Activated T-cell treated with anti-CD3 and anti-CD28 coated beads, Interleukin-2, amount 50 U/mL, for 4 hours (primary cell): ENCODE data around the gene HIRA. TPM values are rescaled to one million over a fixed set of nuclear protein-coding genes. Genes with fewer than 3 reads are reported as not detected.

ENCODE experiments used
- ATAC-seq, 2 donors: fragments of 200-7000 bp; cut with Tn5 transposase; one replicate each; pipeline ENCODE4 v1.10.0; 2021
- DNase-seq: peaks from one replicate; pipeline ENCODE4 v3.0.0-alpha.2; 2020
- H3K27me3 Mint-ChIP-seq: one replicate; pipeline ENCODE4 v1.8.0; 2021; ENCODE audit warnings: low read depth, mixed read lengths
- H3K36me3 Mint-ChIP-seq: one replicate; pipeline ENCODE4 v1.8.0; 2022; ENCODE audit warnings: mixed read lengths; ENCODE audit not compliant: insufficient read depth
- H3K4me1 Mint-ChIP-seq: one replicate; pipeline ENCODE4 v1.8.0; 2021; ENCODE audit warnings: low read depth, mixed read lengths
- H3K4me3 Mint-ChIP-seq: one replicate; pipeline ENCODE4 v1.8.0; 2021; ENCODE audit warnings: mild to moderate bottlenecking, moderate library complexity, mixed read lengths
- H3K9me3 Mint-ChIP-seq: one replicate; pipeline ENCODE4 v1.8.0; 2021; ENCODE audit warnings: mixed read lengths
- total RNA-seq, 3 donors: library from RNA; stranded (reverse); gene quantifications; one replicate each; pipeline ENCODE4 v1.2.1, GENCODE V29; 2021

HIRA gene
- total RNA-seq, 3 donors from 2014 or later = 36.8 to 41.4 (median 38.2) TPM

- Mint-ChIP-seq H3K36me3 (peaks cover 53% of the 10 kb centered on the region), H3K9me3 (no peaks in the 10 kb centered on the region), H3K4me3 (no peak overlapping the region), H3K4me1 (no peaks in the 10 kb centered on the region), H3K27me3 (no peaks in the 10 kb centered on the region)
- DNase-seq = no peak
- ATAC-seq = no peak
These were observed 30.7 kb downstream of the HIRA start for GRCh38 chr22:19400881-19401280.

GRCh38 chr22:19398652-19399051 is 32.9 kb downstream of the HIRA start:
- Mint-ChIP-seq H3K27me3 (no peaks in the 10 kb centered on the region), H3K4me1 (no peaks in the 10 kb centered on the region), H3K9me3 (no peaks in the 10 kb centered on the region), H3K4me3 (no peak overlapping the region), H3K36me3 (peaks cover 49% of the 10 kb centered on the region)
- DNase-seq = no peak
- ATAC-seq = no peak

GRCh38 chr22:19398206-19398605 is 33.3 kb downstream of the HIRA start:
- H3K36me3 Mint-ChIP-seq = peaks cover 50% of the 10 kb centered on the region
- no peaks in the 10 kb centered on the region for H3K27me3 Mint-ChIP-seq
- H3K9me3 Mint-ChIP-seq = no peaks in the 10 kb centered on the region
- no peak for DNase-seq
- H3K4me1 Mint-ChIP-seq = no peaks in the 10 kb centered on the region
- H3K4me3 Mint-ChIP-seq = no peak overlapping the region
- ATAC-seq = no peak

DNA sequence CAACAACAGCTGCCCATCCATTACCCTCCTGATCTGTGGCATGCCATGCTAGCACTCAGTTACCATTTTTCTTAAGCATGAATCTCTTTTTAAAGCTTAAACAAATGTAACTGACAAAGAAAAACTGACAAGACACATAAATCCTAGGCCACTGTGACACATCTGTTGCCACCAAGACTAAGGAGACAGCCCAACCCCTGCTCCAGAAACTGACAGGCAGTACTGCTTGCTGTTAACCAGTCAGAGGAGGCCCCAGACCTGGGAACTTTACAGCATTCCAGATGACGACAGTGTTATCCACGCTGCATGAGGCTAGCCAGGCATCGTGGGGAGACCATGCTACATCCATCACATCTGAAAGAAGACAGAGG is 33.8 kb downstream of the HIRA start:
- Mint-ChIP-seq H3K36me3 (peaks cover 52% of the 10 kb centered on the region), H3K4me1 (no peaks in the 10 kb centered on the region), H3K4me3 (no peak overlapping the region), H3K27me3 (no peaks in the 10 kb centered on the region), H3K9me3 (no peaks in the 10 kb centered on the region)
- DNase-seq (no peak), ATAC-seq (no peak)

DNA sequence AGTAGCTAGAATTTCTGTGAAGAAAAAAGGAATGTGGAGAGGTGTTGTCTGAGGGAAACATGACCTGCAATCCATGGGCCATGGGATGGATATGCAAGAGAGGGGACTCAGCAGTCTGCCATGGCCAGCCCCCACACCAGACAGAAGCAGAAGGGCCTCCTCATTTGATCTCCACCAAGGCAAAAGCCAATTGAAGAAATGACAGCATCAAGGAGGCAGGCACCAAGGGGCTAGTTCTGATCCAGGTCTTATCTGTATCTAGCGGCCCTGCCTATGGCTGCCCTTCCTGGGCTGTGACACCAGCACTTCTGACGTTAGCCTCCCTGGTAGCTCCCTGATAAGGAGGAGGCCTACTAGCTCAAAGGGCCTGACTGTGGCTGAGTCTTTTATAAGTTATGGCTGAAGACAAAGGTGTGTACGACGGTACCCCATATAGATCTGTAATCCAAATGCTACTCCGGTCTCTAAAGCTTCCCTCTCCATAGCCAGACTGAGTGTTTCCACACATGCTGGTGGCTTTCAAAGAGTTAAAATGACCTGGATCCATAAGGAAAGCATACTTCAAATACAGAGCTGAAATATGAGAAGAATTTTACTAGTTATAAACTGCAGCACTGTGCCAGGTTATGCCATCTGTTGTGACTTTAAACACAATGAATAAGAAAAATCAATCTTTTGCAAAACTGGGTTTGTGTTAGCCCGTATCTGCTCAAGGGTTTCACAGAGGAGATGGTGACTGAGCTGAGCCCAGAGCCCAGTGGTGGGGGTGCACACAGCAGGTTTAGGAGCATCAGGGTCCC is 34.4 kb downstream of the HIRA start:
- DNase-seq (no peak), ATAC-seq (no peak)
- Mint-ChIP-seq H3K27me3 (no peaks in the 10 kb centered on the region), H3K9me3 (no peaks in the 10 kb centered on the region), H3K4me3 (no peak overlapping the region), H3K36me3 (peaks cover 55% of the 10 kb centered on the region), H3K4me1 (no peaks in the 10 kb centered on the region)

DNA sequence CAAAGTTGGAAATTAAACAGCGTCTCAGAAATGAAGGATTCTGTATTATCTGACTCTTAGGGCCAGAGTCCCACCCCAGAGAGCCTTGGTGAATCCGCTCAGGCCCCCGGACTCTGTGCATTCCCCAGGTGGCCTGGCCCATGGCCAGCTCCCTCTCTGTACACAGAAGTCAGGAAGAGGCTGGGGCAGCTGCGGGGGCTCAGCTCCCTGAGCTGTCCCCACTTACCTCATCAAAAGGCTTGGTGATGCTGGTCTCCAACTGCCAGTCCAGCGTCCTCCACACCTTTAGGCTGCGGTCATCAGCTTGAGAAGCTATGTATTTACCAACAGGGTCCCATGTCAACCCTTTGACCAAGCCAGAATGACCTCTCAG is 35.0 kb downstream of the HIRA start:
- H3K4me1 Mint-ChIP-seq = no peaks in the 10 kb centered on the region
- no peaks in the 10 kb centered on the region for H3K27me3 Mint-ChIP-seq
- no peaks in the 10 kb centered on the region for H3K9me3 Mint-ChIP-seq
- ATAC-seq (no peak), DNase-seq (no peak)
- no peak overlapping the region for H3K4me3 Mint-ChIP-seq
- peaks cover 49% of the 10 kb centered on the region for H3K36me3 Mint-ChIP-seq

- Mint-ChIP-seq H3K27me3 (no peaks in the 10 kb centered on the region), H3K4me1 (no peaks in the 10 kb centered on the region), H3K9me3 (no peaks in the 10 kb centered on the region), H3K36me3 (peaks cover 42% of the 10 kb centered on the region), H3K4me3 (no peak overlapping the region)
- no peak for DNase-seq
- no peak for ATAC-seq
These were observed 36.3 kb downstream of the HIRA start for GRCh38 chr22:19395276-19395675.

GRCh38 chr22:19394274-19395050 is 37.1 kb downstream of the HIRA start:
- no peak for ATAC-seq
- peaks cover 42% of the 10 kb centered on the region for H3K36me3 Mint-ChIP-seq
- no peaks in the 10 kb centered on the region for H3K9me3 Mint-ChIP-seq
- H3K4me1 Mint-ChIP-seq = no peaks in the 10 kb centered on the region
- no peaks in the 10 kb centered on the region for H3K27me3 Mint-ChIP-seq
- no peak overlapping the region for H3K4me3 Mint-ChIP-seq
- DNase-seq = no peak

GRCh38 chr22:19393704-19394103 is 37.8 kb downstream of the HIRA start:
- H3K36me3 Mint-ChIP-seq = peaks cover 47% of the 10 kb centered on the region
- no peaks in the 10 kb centered on the region for H3K9me3 Mint-ChIP-seq
- no peaks in the 10 kb centered on the region for H3K4me1 Mint-ChIP-seq
- no peak overlapping the region for H3K4me3 Mint-ChIP-seq
- no peaks in the 10 kb centered on the region for H3K27me3 Mint-ChIP-seq
- DNase-seq (no peak), ATAC-seq (no peak)

- H3K4me3 Mint-ChIP-seq = no peak overlapping the region
- peaks cover 37% of the 10 kb centered on the region for H3K36me3 Mint-ChIP-seq
- H3K4me1 Mint-ChIP-seq = no peaks in the 10 kb centered on the region
- DNase-seq (no peak), ATAC-seq (no peak)
- H3K27me3 Mint-ChIP-seq = no peaks in the 10 kb centered on the region
- H3K9me3 Mint-ChIP-seq = no peaks in the 10 kb centered on the region
These were observed 44.0 kb downstream of the HIRA start for GRCh38 chr22:19387575-19387974.

DNA sequence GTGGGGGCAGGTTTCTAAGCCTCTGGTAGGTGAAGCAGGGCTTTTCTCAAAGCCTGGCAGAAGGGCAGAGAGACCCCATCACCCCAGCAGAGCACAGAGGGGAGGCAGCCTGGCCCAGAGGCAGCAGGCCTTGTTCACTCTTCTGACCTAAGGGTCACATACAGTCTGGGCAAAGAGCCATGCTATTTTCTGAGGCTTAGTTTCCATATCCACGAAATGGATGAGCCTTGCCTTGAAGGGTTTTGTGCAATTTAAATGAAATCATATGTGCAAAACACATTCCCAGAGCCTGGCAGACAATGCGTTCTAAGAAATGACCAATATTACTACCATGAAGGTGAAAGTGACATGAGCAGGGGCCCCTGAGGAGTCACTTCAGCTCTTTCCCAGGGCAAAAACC is 44.5 kb downstream of the HIRA start:
- H3K9me3 Mint-ChIP-seq = no peaks in the 10 kb centered on the region
- no peak for ATAC-seq
- H3K4me3 Mint-ChIP-seq = no peak overlapping the region
- H3K4me1 Mint-ChIP-seq = no peaks in the 10 kb centered on the region
- no peak for DNase-seq
- H3K36me3 Mint-ChIP-seq = peaks cover 40% of the 10 kb centered on the region
- no peaks in the 10 kb centered on the region for H3K27me3 Mint-ChIP-seq

GRCh38 chr22:19386248-19386647 is 45.3 kb downstream of the HIRA start:
- peaks cover 45% of the 10 kb centered on the region for H3K36me3 Mint-ChIP-seq
- no peak overlapping the region for H3K4me3 Mint-ChIP-seq
- no peaks in the 10 kb centered on the region for H3K4me1 Mint-ChIP-seq
- ATAC-seq = no peak
- H3K9me3 Mint-ChIP-seq = no peaks in the 10 kb centered on the region
- DNase-seq = no peak
- no peaks in the 10 kb centered on the region for H3K27me3 Mint-ChIP-seq

DNA sequence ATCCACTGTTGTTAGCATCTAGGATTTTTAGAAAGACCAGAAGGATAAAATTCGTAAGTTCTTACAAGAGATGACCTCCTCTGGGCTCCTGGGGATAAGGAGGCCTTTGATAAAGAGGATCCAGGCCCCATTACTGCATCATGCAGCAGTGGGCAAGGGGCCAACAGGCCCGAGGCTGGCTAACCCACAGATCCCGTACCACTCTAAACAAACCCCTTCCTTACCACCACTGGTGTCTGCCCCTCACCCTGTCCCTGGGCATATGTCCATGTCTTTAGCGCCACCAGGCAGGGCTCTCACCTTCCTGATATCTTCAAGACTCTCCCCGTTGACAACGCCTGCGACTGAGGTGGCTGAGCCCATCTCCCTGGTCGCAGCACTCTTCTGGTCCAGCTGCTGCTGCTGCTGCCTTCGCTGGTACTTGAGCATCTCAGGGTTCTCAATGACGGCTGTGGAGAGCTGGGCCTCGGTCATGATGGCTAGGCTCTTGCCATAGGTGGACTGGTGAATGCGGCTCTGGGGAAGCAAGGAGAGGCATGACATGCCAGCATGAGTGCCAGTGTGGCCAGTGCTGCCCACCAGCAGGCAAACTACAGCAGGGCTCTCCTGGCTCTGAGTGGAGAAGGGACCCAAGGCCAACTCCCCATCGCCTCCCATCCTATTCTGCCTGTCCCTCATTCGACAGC is 46.2 kb downstream of the HIRA start:
- Mint-ChIP-seq H3K36me3 (peaks cover 44% of the 10 kb centered on the region), H3K9me3 (no peaks in the 10 kb centered on the region), H3K4me1 (no peaks in the 10 kb centered on the region), H3K4me3 (no peak overlapping the region), H3K27me3 (no peaks in the 10 kb centered on the region)
- ATAC-seq (no peak), DNase-seq (no peak)

GRCh38 chr22:19383292-19383691 is 48.2 kb downstream of the HIRA start:
- DNase-seq (no peak), ATAC-seq (no peak)
- Mint-ChIP-seq H3K27me3 (no peaks in the 10 kb centered on the region), H3K36me3 (peaks cover 34% of the 10 kb centered on the region), H3K4me3 (no peak overlapping the region), H3K4me1 (no peaks in the 10 kb centered on the region), H3K9me3 (no peaks in the 10 kb centered on the region)

GRCh38 chr22:19382240-19382639 is 49.3 kb downstream of the HIRA start:
- H3K4me3 Mint-ChIP-seq = no peak overlapping the region
- ATAC-seq = no peak
- no peaks in the 10 kb centered on the region for H3K4me1 Mint-ChIP-seq
- H3K36me3 Mint-ChIP-seq = peaks cover 32% of the 10 kb centered on the region
- no peak for DNase-seq
- no peaks in the 10 kb centered on the region for H3K9me3 Mint-ChIP-seq
- no peaks in the 10 kb centered on the region for H3K27me3 Mint-ChIP-seq
